Calu3 (cell line): ENCODE measurements around the gene CLRN2. TPM values are rescaled to one million over a fixed set of nuclear protein-coding genes. Genes with fewer than 3 reads are reported as not detected.

Experiments
- BruUV-seq: library from RNA; stranded (reverse); fragments of 400-500 nt; replicated peaks from 2 replicates; lab custom pipeline; 2021; lab: Mats Ljungman, UMichigan
- CTCF ChIA-PET: fragments of 300-600 bp; sonication (Branson Sonifier 250); formaldehyde crosslinking; loops from one replicate; lab custom pipeline; 2022; ENCODE audit warnings: antibody characterized with exemption; lab: Charles Lee
- DNase-seq: peaks from one replicate; pipeline ENCODE4 v3.0.0; 2022
- H3K27ac Mint-ChIP-seq: one replicate; pipeline ENCODE4 v1.8.0; 2022; ENCODE audit warnings: mixed read lengths; ENCODE audit not compliant: unreplicated experiment
- H3K27me3 Mint-ChIP-seq: one replicate; pipeline ENCODE4 v1.8.0; 2022; ENCODE audit warnings: mixed read lengths; ENCODE audit not compliant: unreplicated experiment
- H3K36me3 Mint-ChIP-seq: one replicate; pipeline ENCODE4 v1.8.0; 2022; ENCODE audit warnings: mild to moderate bottlenecking, moderate library complexity, mixed read lengths; ENCODE audit not compliant: insufficient read depth, unreplicated experiment
- H3K4me1 Mint-ChIP-seq: one replicate; pipeline ENCODE4 v1.8.0; 2022; ENCODE audit warnings: mild to moderate bottlenecking, low read depth, mixed read lengths; ENCODE audit not compliant: unreplicated experiment
- H3K4me3 Mint-ChIP-seq: one replicate; pipeline ENCODE4 v1.8.0; 2022; ENCODE audit warnings: mild to moderate bottlenecking, low read depth, moderate library complexity, mixed read lengths; ENCODE audit not compliant: unreplicated experiment
- H3K9me3 Mint-ChIP-seq: one replicate; pipeline ENCODE4 v1.8.0; 2022; ENCODE audit warnings: low read depth, mixed read lengths; ENCODE audit not compliant: unreplicated experiment
- CTCF ChIP-seq: fragments of 200-600 bp; IDR thresholded peaks from one replicate; pipeline ENCODE4 v1.8.0; 2022; ENCODE audit warnings: antibody characterized with exemption; ENCODE audit not compliant: unreplicated experiment
- intact Hi-C: fragments of 100-400 bp; cut with micrococcal nuclease; formaldehyde crosslinking; loops from one replicate; pipeline ENCODE4 v1.10.0; 2022; ENCODE audit not compliant: unreplicated experiment
- total RNA-seq: library from RNA; stranded (reverse); gene quantifications from 2 replicates; pipeline ENCODE4 v1.2.3, GENCODE V29; 2022

CLRN2 gene
- total RNA-seq, 1 experiment from 2014 or later, result not detected

GRCh38 chr4:17504081-17504480 lies 10.9 kb upstream of the CLRN2 start:
- Mint-ChIP-seq H3K27ac (no peak overlapping the region), H3K9me3 (no peaks in the 10 kb centered on the region), H3K4me1 (no peaks in the 10 kb centered on the region), H3K36me3 (peaks cover 18% of the 10 kb centered on the region), H3K4me3 (no peak overlapping the region), H3K27me3 (no peaks in the 10 kb centered on the region)
- CTCF ChIA-PET, result interaction anchor here (0.7 kb wide), 1 partner anchor 187 kb away, joined by 3 read pairs; no protein-coding TSS in a partner anchor
- intact Hi-C loops, result no loop called here
- no TSS peak for BruUV-seq
- DNase-seq, result no peak
- no peak for TF ChIP-seq CTCF

GRCh38 chr4:17510582-17510981 lies 4.4 kb upstream of the CLRN2 start:
- Mint-ChIP-seq H3K4me3 (peak overlapping the region; percentile 81), H3K9me3 (no peaks in the 10 kb centered on the region), H3K27me3 (no peaks in the 10 kb centered on the region), H3K36me3 (peaks cover 16% of the 10 kb centered on the region), H3K4me1 (peaks cover 15% of the 10 kb centered on the region), H3K27ac (no peak overlapping the region)
- BruUV-seq, result no TSS peak
- intact Hi-C loops, result no loop called here
- DNase-seq, result no peak
- CTCF ChIA-PET, result interaction anchor here (0.7 kb wide), 1 partner anchor 205 kb away, joined by 3 read pairs; no protein-coding TSS in a partner anchor
- TF ChIP-seq CTCF, result no peak

DNA sequence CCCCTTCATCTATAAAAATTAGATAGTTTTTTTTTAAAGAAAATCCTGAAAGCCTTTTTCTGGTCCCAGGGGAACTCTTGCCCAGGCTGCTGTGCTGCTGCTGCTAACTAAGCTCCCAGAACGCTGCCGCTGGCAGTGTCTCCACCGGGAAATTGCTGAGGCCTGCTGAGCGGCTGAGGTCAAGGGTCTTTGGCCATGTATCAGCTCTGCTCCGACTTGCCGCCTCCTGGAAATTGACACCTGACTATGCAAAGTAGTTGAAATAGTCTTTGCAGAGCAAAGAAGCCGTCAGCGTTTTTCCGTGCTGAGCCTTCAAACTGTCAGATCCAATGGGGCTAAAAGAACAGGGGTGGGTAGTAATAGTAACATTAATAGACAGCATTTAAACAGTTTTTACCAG lies 3.9 kb upstream of the CLRN2 start:
- H3K36me3 Mint-ChIP-seq, result peaks cover 16% of the 10 kb centered on the region
- intact Hi-C loops, result no loop called here
- no peaks in the 10 kb centered on the region for H3K27me3 Mint-ChIP-seq
- CTCF ChIA-PET, result interaction anchor here (0.7 kb wide), 1 partner anchor 204 kb away, joined by 3 read pairs; no protein-coding TSS in a partner anchor
- TF ChIP-seq CTCF, result no peak
- peak overlapping the region; percentile 81 for H3K4me3 Mint-ChIP-seq
- no peaks in the 10 kb centered on the region for H3K9me3 Mint-ChIP-seq
- no peak for DNase-seq
- no TSS peak for BruUV-seq
- peaks cover 15% of the 10 kb centered on the region for H3K4me1 Mint-ChIP-seq
- no peak overlapping the region for H3K27ac Mint-ChIP-seq

DNA sequence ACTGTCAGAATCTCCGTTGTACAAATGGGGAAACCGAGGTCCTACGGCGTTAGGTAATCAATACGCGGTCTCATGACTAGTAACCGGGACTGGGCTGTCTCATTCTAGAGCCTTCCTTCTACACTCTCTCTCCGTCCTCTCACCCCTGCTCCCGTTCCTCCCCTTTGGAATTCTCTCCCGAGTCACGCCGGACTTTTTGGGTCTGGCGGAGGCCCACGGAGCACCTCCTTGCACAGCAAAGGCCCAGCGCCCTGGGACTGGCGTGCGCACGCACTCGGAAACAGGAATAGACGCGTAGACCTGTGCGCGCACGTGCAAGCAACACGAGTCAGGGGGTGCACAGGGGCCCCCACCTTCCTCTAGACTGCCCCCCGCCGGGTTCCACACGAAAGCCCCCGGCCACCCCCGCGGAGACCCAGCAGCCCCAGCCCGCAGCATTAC lies 3.4 kb upstream of the CLRN2 start:
- peaks cover 15% of the 10 kb centered on the region for H3K4me1 Mint-ChIP-seq
- H3K27me3 Mint-ChIP-seq, result no peaks in the 10 kb centered on the region
- no TSS peak for BruUV-seq
- CTCF ChIA-PET, result interaction anchor here (0.7 kb wide), 1 partner anchor 204 kb away, joined by 3 read pairs; no protein-coding TSS in a partner anchor
- intact Hi-C loops, result no loop called here
- DNase-seq, result peak; percentile 24
- H3K27ac Mint-ChIP-seq, result no peak overlapping the region
- no peaks in the 10 kb centered on the region for H3K9me3 Mint-ChIP-seq
- peaks cover 16% of the 10 kb centered on the region for H3K36me3 Mint-ChIP-seq
- H3K4me3 Mint-ChIP-seq, result peak overlapping the region; percentile 81
- TF ChIP-seq CTCF, result no peak
